PFSK-1 (cell line): ENCODE results near the gene UBE2L5.

Source experiments
- FOXP2 ChIP-seq: optimal IDR thresholded peaks from 2 replicates; pipeline ENCODE3; 2011; ENCODE audit warnings: borderline replicate concordance, control low read depth, inconsistent platforms; ENCODE audit not compliant: insufficient read depth; ENCODE audit errors: extremely low read length, extremely low read depth
- POLR2AphosphoS5 ChIP-seq: IDR thresholded peaks from 2 replicates; pipeline ENCODE4 v1.6.1; 2012; ENCODE audit warnings: low read depth, mild to moderate bottlenecking, control low read depth, low read length, moderate library complexity
- SIN3A ChIP-seq: IDR thresholded peaks from 2 replicates; pipeline ENCODE4 v1.6.1; 2012; ENCODE audit warnings: mild to moderate bottlenecking, low read length, moderate library complexity, borderline replicate concordance; ENCODE audit not compliant: insufficient read depth
- TAF1 ChIP-seq: IDR thresholded peaks from 2 replicates; pipeline ENCODE4 v1.6.1; 2012; ENCODE audit warnings: low read length, control low read depth, borderline replicate concordance; ENCODE audit not compliant: insufficient read depth
- TF ChIP-seq, protein P1 (sequence below), 2 experiments: IDR thresholded peaks; 2 replicates each; pipeline versions ENCODE4 v1.6.1 to v1.8.0; 2011 to 2012; ENCODE audit warnings: low read depth in 2 of 2, low read length in 2 of 2, control low read depth in 1 of 2, inconsistent platforms in 1 of 2, mild to moderate bottlenecking in 1 of 2, moderate library complexity in 1 of 2; ENCODE audit not compliant: insufficient read depth in 1 of 2

Gene UBE2L5

DNA sequence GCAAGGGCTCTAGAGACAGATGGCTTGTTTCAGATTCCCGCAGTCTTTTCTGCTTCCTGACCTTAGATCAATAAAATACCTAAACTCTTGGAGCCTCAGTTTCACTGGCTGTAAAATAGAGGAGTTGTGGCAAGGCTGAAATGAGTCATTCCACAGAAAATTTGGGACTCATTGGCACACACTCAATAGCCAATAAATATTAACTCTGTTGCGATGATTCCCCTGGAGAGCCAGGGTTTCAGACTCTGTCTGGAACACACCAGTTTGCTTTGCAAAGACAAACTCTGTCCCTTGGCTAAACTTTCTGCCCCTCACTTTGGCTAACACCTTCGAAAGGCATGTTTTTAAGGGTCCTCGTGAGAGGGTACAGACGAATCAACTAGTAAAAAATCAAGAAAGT lies 18.1 kb upstream of the UBE2L5 start:
- TF ChIP-seq, protein P1, sequence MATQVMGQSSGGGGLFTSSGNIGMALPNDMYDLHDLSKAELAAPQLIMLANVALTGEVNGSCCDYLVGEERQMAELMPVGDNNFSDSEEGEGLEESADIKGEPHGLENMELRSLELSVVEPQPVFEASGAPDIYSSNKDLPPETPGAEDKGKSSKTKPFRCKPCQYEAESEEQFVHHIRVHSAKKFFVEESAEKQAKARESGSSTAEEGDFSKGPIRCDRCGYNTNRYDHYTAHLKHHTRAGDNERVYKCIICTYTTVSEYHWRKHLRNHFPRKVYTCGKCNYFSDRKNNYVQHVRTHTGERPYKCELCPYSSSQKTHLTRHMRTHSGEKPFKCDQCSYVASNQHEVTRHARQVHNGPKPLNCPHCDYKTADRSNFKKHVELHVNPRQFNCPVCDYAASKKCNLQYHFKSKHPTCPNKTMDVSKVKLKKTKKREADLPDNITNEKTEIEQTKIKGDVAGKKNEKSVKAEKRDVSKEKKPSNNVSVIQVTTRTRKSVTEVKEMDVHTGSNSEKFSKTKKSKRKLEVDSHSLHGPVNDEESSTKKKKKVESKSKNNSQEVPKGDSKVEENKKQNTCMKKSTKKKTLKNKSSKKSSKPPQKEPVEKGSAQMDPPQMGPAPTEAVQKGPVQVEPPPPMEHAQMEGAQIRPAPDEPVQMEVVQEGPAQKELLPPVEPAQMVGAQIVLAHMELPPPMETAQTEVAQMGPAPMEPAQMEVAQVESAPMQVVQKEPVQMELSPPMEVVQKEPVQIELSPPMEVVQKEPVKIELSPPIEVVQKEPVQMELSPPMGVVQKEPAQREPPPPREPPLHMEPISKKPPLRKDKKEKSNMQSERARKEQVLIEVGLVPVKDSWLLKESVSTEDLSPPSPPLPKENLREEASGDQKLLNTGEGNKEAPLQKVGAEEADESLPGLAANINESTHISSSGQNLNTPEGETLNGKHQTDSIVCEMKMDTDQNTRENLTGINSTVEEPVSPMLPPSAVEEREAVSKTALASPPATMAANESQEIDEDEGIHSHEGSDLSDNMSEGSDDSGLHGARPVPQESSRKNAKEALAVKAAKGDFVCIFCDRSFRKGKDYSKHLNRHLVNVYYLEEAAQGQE (IDR thresholded peaks at IDR 0.05; ENCODE audit: insufficient read depth in 1 of 2, low read depth in 2 of 2, low read length in 2 of 2): no peak

DNA sequence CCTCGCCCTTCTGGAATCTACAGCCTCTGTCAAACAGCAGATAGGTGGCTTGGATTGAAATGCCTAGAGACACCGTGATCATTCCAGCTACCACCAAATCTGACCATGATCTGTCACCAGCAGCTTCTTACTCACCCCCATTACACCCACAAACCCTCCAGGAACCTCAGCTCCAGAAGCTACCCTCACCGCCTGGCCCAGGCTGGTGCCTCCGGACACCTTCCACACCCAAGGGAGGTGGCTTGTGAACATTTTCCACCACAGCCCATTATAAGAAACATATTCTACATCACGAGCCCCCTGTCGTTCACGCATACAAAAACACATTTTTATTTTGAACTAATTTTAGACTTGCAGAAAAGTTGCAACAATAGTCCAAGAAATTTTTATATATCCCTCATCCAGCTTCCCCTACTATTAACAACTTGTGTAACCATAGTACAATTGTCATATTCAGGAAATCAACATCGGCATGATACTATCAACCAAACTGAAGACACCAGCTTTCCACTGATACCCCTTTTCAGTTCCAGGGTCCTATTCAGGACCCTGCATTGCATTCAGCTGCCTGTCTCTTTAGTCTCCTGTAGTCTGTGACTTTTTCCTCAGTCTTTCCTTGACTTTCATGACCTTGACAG lies 15.4 kb upstream of the UBE2L5 start:
- no peak for TF ChIP-seq FOXP2
- TF ChIP-seq, protein P1 (IDR thresholded peaks at IDR 0.05; ENCODE audit: insufficient read depth in 1 of 2, low read depth in 2 of 2, low read length in 2 of 2): no peak
- no peak for TF ChIP-seq TAF1
- TF ChIP-seq SIN3A: no peak
- no peak for TF ChIP-seq POLR2AphosphoS5

DNA sequence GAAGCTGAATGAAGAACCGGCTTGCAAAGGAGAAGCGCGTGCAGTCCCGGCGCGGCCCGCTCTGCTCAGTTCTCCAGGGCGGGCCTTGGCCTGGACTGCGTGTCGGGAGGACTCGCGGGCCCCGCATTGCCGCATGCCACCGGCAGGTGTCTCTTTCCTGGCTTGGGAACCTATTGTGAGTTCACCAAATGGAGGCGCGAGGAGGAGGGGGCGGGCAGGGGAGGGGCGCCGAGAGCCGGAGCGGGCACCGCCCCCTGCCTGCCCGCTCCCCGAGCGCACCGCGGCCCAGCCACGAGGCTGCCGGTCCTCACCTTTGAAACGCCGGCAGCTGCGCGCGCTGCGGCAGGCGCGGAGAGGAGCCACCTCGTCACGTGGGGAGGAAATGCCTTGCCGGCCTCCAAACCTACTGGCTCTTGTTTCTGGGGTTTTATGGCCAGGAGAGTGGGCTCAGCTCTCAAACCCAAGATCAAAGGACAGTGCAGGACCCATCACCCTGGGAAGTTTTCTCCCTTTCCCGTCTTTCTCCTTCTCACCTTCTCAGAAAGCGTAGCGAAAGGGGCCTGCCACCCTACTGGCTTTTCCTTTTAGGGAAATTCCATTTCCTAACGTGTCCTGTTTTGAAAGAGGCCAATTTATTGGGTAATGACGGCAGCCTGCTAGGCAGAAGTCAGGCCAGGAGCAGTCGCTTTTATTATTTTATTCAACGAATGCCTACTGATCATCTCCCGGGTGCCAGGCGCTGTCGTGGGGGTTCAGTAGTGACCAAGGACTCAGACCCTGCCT lies 13.8 kb upstream of the UBE2L5 start:
- no peak for TF ChIP-seq POLR2AphosphoS5
- TF ChIP-seq, protein P1 (IDR thresholded peaks at IDR 0.05; ENCODE audit: insufficient read depth in 1 of 2, low read depth in 2 of 2, low read length in 2 of 2): no peak
- TF ChIP-seq SIN3A: no peak
- TF ChIP-seq FOXP2: no peak
- no peak for TF ChIP-seq TAF1

DNA sequence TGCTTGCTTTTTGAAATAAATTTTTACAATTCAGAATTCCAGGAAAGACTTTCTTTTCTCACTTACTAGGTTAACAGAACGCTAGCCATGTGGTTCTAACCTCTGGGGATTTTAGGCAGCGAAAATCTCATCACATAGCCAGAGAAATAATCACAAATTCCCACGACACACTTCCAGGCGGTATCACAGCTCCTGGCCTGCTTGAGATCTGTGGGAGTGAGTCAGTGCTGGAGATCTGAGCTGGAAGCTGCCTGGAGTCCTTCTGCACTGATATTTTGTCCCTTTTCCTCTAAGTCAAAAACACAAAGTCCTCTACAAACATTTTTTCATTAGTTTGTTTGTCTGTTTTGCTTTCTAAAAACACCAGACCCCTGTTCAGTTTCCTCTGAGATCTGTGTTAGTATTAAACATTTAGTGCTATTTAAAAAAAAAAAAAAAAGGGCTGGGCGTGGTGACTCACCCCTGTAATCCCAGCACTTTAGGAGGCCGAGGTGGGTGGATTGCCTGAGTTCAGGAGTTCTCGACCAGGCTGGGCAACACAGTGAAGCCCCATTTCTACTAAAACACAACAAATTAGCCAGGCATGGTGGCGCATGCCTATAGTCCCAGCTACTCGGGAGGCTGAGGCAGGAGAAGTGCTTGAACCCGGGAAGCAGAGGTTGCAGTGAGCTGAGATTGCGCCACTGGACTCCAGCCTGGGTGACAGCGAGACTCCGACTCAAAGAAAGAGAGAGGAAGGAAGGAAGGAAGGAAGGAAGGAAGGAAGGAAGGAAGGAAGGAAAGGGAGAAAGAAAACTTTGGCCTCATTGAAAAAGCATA lies 12.2 kb upstream of the UBE2L5 start:
- TF ChIP-seq, protein P1 (IDR thresholded peaks at IDR 0.05; ENCODE audit: insufficient read depth in 1 of 2, low read depth in 2 of 2, low read length in 2 of 2): no peak
